K562 (cell line): ENCODE data around the gene FUT4. TPM values are rescaled to one million over a fixed set of nuclear protein-coding genes. Genes with fewer than 3 reads are reported as not detected.
A peak's percentile ranks its signal among the peaks of the same experiment; 100 is the strongest.

Source experiments
- CBX1 ChIP-seq: sonication (generic); IDR thresholded peaks from 2 replicates; pipeline ENCODE4 v1.6.1; 2016; ENCODE audit warnings: antibody characterized with exemption, low read depth, mild to moderate bottlenecking
- CHD4 ChIP-seq: fragments of 200-600 bp; sonication (generic); IDR thresholded peaks from 3 replicates; pipeline ENCODE4 v1.6.1; 2012; ENCODE audit warnings: low read depth, mild to moderate bottlenecking, mixed read lengths, low read length, inconsistent platforms; ENCODE audit not compliant: insufficient read depth, insufficient replicate concordance, poor library complexity, severe bottlenecking
- CREB1 ChIP-seq, 2 experiments: sonication (generic) in 1 of 2; formaldehyde crosslinking in 1 of 2; IDR thresholded peaks; 2 replicates each; pipeline versions ENCODE4 v1.6.1 to v1.8.0; 2012 to 2022; ENCODE audit warnings: inconsistent platforms in 1 of 2, mild to moderate bottlenecking in 1 of 2, missing genetic modification reagents in 1 of 2, moderate library complexity in 1 of 2
- CTBP1 ChIP-seq: fragments of 450-650 bp; IDR thresholded peaks from 2 replicates; pipeline ENCODE4 v1.6.1; 2016; ENCODE audit warnings: borderline replicate concordance
- E2F1 ChIP-seq: sonication (generic); formaldehyde crosslinking; IDR thresholded peaks from 2 replicates; pipeline ENCODE4 v1.8.1; 2023; ENCODE audit warnings: mild to moderate bottlenecking, missing genetic modification reagents, moderate library complexity
- FOXK1 ChIP-seq: sonication (generic); formaldehyde crosslinking; IDR thresholded peaks from 2 replicates; pipeline ENCODE4 v1.8.0; 2022; ENCODE audit warnings: missing genetic modification reagents, mild to moderate bottlenecking, borderline replicate concordance
- HEY1 ChIP-seq: fragments of 250-450 bp; sonication (Bioruptor Pico); IDR thresholded peaks from 2 replicates; pipeline ENCODE4 v1.5.0; 2020; ENCODE audit warnings: mild to moderate bottlenecking, moderate library complexity, borderline replicate concordance
- HMGN3 ChIP-seq: IDR thresholded peaks from 2 replicates; pipeline ENCODE4 v1.6.1; 2011; ENCODE audit warnings: borderline replicate concordance, low read depth, mild to moderate bottlenecking, mixed read lengths, low read length; ENCODE audit not compliant: insufficient read length; ENCODE audit errors: extremely low read depth
- KDM4B ChIP-seq, 2 experiments: fragments of 450-650 bp in 1 of 2; sonication (generic) in 1 of 2; IDR thresholded peaks; 2 replicates each; pipeline ENCODE4 v1.6.1; 2016 to 2017; ENCODE audit warnings: borderline replicate concordance in 2 of 2, antibody characterized with exemption in 1 of 2, low read depth in 1 of 2, mild to moderate bottlenecking in 1 of 2
- KDM5B ChIP-seq: fragments of 200-600 bp; sonication (generic); IDR thresholded peaks from 2 replicates; pipeline ENCODE4 v1.6.1; 2012; ENCODE audit warnings: low read depth, mild to moderate bottlenecking, moderate library complexity, low read length, control low read depth, inconsistent platforms; ENCODE audit not compliant: insufficient replicate concordance
- MNT ChIP-seq, 2 experiments: fragments of 450-650 bp; conservative IDR thresholded peaks; 2 replicates each; pipeline ENCODE4 v1.6.1; 2017; ENCODE audit warnings: mild to moderate bottlenecking in 2 of 2, moderate library complexity in 2 of 2
- NFXL1 ChIP-seq: fragments of 450-650 bp; formaldehyde crosslinking; IDR thresholded peaks from 2 replicates; pipeline ENCODE4 v1.4.0; 2021; ENCODE audit warnings: mild to moderate bottlenecking
- POLR2A ChIP-seq: fragments of 450-650 bp; conservative IDR thresholded peaks from 2 replicates; pipeline ENCODE4 v1.6.1; 2016
- PRPF4 ChIP-seq: fragments of 200-400 bp; formaldehyde crosslinking; IDR thresholded peaks from one replicate; pipeline ENCODE4 v1.6.1; 2017; ENCODE audit warnings: low read length, low read depth, mild to moderate bottlenecking; ENCODE audit not compliant: insufficient read depth, poor library complexity, severe bottlenecking
- RNF2 ChIP-seq: sonication (generic); IDR thresholded peaks from 2 replicates; pipeline ENCODE4 v1.6.1; 2016
- TCF15 ChIP-seq: fragments of 250-450 bp; sonication (Bioruptor Pico); IDR thresholded peaks from 2 replicates; pipeline ENCODE4 v1.8.0; 2022; ENCODE audit warnings: moderate library complexity, mild to moderate bottlenecking, inconsistent platforms
- ZBTB34 ChIP-seq: fragments of 250-450 bp; sonication (Bioruptor Pico); IDR thresholded peaks from 2 replicates; pipeline ENCODE4 v1.8.0; 2021; ENCODE audit warnings: mild to moderate bottlenecking, moderate library complexity
- ZBTB7A ChIP-seq: IDR thresholded peaks from 2 replicates; pipeline ENCODE4 v1.6.1; 2011; ENCODE audit warnings: low read depth, mild to moderate bottlenecking, low read length, moderate library complexity, borderline replicate concordance; ENCODE audit not compliant: control insufficient read depth
- ZNF124 ChIP-seq: sonication (generic); formaldehyde crosslinking; IDR thresholded peaks from 2 replicates; pipeline ENCODE4 v1.8.1; 2022; ENCODE audit warnings: missing genetic modification reagents
- ZNF197 ChIP-seq: fragments of 200-800 bp; sonication (Bioruptor generic); IDR thresholded peaks from 2 replicates; pipeline ENCODE4 v1.6.1; 2016; ENCODE audit warnings: low read depth, missing genetic modification characterization, missing compliant biosample characterization
- ZSCAN29 ChIP-seq: fragments of 450-650 bp; IDR thresholded peaks from 2 replicates; pipeline ENCODE4 v1.6.1; 2017
- polyA plus RNA-seq, 8 experiments: library from polyadenylated mRNA; depleted of rRNA in 4 of 8; stranded (reverse) in 5 of 8; unstranded in 3 of 8; fragments of >200 nt; fragmentation: Nextera tagmentation in 2 of 8; fragmentation: Illumina TruSeq in 1 of 8; extraction: Ambion mirVana in 2 of 8; extraction: Trizol in 1 of 8; gene quantifications; 2 replicates each; pipeline versions ENCODE4 v1.2.1 to v1.2.3, GENCODE V29; 2011 to 2014; ENCODE audit warnings: inconsistent platforms in 1 of 8, missing spikeins in 1 of 8
- total RNA-seq, 7 experiments: library from RNA; depleted of rRNA in 6 of 7; stranded (reverse); fragments of >200 nt in 6 of 7; fragmentation: Illumina TruSeq in 2 of 7; extraction: Trizol in 2 of 7; gene quantifications; 2 replicates each; pipeline versions ENCODE4 v1.2.1 to v1.2.3, GENCODE V29; 2011 to 2021; ENCODE audit warnings: low replicate concordance in 1 of 7

FUT4 gene
- total and polyA plus RNA-seq, 9 of the 15 experiments (the other 6 are each of a cell fraction or from before 2014, with no cell fraction given) = 1.1 to 8.9 (median 5.5) TPM

DNA sequence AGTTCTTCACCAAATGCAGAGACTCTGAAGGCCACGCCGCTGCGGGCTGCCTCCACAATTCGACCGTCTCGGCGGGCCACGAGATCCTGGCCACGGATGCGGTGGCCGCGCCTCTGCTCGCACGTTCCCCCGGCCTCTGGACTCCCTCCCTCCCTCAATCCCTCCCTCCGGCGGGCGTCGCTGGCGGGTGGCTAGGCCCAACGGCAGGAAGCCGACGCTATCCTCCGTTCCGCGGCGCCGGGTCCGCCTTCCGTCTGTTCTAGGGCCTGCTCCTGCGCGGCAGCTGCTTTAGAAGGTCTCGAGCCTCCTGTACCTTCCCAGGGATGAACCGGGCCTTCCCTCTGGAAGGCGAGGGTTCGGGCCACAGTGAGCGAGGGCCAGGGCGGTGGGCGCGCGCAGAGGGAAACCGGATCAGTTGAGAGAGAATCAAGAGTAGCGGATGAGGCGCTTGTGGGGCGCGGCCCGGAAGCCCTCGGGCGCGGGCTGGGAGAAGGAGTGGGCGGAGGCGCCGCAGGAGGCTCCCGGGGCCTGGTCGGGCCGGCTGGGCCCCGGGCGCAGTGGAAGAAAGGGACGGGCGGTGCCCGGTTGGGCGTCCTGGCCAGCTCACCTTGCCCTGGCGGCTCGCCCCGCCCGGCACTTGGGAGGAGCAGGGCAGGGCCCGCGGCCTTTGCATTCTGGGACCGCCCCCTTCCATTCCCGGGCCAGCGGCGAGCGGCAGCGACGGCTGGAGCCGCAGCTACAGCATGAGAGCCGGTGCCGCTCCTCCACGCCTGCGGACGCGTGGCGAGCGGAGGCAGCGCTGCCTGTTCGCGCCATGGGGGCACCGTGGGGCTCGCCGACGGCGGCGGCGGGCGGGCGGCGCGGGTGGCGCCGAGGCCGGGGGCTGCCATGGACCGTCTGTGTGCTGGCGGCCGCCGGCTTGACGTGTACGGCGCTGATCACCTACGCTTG, at the start of gene FUT4 (continued):
- no peak for TF ChIP-seq ZNF197
- TF ChIP-seq KDM4B (IDR thresholded peaks at IDR 0.05; ENCODE audit: borderline replicate concordance in 2 of 2, low read depth in 1 of 2) = peak in 1 of 2 experiments; percentile 84; a peak in 1 of 4 replicates
- TF ChIP-seq HMGN3 = peak; percentile 31
- no peak for TF ChIP-seq ZBTB34
- peak; percentile 66; the same call in 1 of the 2 replicates for TF ChIP-seq E2F1 (CRISPR knock-in tag)
- TF ChIP-seq CREB1 (IDR thresholded peaks at IDR 0.05) = peak; percentile 3
- peak; percentile 67; the same call in 1 of the 2 replicates for TF ChIP-seq CREB1 (CRISPR knock-in tag; IDR thresholded peaks at IDR 0.05)
- TF ChIP-seq PRPF4 = no peak
- TF ChIP-seq CHD4 = no peak
- TF ChIP-seq ZBTB7A = peak; percentile 19; the same call in 1 of the 2 replicates
- TF ChIP-seq FOXK1 (CRISPR knock-in tag) = 0 out of 2 replicates have a peak, but pooled peaks have one; percentile 55
- peak; percentile 74 for TF ChIP-seq KDM5B
- TF ChIP-seq TCF15 (CRISPR knock-in tag) = 0 out of 2 replicates have a peak, but pooled peaks have one; percentile 55
- peak; percentile 73 for TF ChIP-seq CTBP1
- peak; percentile 68; the same call in 1 of the 2 replicates for TF ChIP-seq ZSCAN29
- TF ChIP-seq CBX1 = peak; percentile 82; the same call in 1 of the 2 replicates
- no peak for TF ChIP-seq NFXL1 (CRISPR knock-in tag)
- TF ChIP-seq ZNF124 = no peak
- peak in 1 of 2 experiments; percentile 71; a peak in 3 of 4 replicates for TF ChIP-seq MNT (conservative IDR thresholded peaks at IDR 0.05)
- peak; percentile 91 for TF ChIP-seq POLR2A
- no peak for TF ChIP-seq HEY1
- TF ChIP-seq RNF2 = peak; percentile 88; the same call in 1 of the 2 replicates
